ENCODE measurements around the gene HDAC4.

HDAC4 gene

DNA sequence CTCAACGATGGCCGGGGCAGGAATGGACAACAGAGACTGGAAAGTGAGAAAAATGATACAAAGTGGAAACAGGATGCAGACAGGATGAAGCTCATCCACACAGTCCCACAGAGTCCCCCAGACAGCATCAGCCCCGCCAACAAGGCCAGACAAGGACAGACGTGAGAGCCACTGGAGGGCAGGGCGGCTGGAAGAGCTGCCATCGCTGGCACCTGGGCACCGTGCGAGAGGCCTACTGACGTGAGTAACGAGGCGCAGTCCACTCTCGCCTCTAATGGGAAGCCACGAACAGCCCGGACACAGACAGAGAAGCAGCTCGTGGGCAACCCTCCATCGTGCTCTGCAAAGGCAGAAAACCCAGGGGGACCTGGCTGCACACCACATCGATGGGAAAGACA, 17.1 kb downstream of the HDAC4 start:
- DNase-seq (ENCODE audit: low spot score) = no peak

DNA sequence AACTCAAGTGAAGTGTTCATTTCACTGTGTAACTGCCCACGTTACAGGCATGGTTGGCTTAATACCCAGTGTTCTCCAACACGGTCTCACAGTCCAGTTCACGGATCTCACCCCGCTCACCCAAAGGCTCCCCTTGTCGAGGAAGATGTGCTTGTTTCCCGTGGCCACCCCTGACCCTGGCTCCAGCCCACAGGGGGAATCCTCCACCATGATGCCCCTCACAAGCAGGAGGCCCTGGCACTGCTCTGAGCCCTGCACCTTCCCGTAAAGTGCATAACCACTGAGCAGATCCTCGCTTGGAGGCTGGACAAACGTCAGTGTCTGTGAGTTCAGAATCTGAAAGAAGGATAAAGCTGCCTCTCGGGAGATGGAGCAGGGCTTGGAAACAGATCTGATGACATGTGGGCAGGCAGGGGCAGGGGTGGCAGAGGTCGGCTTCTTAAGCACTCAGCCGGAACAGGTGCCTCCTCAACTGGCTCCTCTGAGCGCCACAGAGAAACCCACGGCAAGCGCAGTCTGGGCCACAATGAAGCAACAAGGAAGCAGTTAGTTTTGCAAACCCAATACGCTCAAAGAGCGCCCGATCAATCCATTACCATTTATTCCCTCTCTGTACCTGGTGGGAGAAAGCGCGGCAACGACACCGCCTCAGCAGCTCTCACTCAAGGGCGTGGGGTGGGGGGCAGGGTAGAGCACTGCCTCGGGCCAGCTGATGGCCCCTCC, 17.6 kb downstream of the HDAC4 start:
- no peak for DNase-seq (ENCODE audit: low spot score)

DNA sequence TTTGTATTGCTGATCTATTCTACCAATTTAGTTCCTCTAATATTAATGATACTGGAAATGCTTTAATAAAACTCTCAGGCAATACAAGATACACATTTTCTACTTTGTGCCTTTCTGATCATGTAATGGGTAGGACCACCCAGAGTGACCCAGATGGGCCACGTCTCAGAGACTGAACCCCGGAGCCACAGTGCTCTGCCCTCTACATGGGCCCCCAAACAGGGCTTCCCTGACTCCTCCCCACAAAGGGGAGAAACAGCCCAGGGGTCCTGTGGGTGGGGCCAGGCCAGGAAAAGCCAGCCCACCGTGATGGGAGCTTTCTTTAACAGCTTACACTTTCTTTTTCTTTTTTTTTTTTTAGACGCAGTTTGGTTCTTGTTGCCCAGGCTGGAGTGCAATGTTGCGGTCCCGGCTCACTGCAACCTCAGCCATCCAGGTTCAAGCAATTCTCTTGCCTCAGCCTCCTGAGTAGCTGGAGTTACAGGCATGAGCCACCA, 18.4 kb downstream of the HDAC4 start:
- DNase-seq (ENCODE audit: low spot score) = no peak

DNA sequence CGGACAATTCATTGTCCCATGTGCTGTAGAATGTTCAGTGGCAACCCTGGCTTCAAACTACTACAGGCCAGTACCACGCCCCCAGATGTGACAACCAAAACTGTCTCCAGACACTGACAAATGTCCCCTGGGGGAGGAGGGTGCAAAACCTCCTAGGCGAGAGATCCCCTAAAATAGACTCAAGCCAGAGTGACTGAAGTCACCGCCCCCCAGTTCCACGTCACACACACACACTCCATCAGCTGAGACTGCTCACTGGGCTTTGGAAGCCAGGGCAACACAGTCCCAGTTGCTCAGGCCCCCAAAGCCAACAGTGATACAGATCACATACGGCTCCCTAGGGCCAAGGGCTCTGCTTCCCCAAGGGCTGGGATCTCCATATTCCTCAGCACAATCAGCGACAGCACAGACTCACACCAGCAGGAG, 19.1 kb downstream of the HDAC4 start:
- no peak for DNase-seq (ENCODE audit: low spot score)

DNA sequence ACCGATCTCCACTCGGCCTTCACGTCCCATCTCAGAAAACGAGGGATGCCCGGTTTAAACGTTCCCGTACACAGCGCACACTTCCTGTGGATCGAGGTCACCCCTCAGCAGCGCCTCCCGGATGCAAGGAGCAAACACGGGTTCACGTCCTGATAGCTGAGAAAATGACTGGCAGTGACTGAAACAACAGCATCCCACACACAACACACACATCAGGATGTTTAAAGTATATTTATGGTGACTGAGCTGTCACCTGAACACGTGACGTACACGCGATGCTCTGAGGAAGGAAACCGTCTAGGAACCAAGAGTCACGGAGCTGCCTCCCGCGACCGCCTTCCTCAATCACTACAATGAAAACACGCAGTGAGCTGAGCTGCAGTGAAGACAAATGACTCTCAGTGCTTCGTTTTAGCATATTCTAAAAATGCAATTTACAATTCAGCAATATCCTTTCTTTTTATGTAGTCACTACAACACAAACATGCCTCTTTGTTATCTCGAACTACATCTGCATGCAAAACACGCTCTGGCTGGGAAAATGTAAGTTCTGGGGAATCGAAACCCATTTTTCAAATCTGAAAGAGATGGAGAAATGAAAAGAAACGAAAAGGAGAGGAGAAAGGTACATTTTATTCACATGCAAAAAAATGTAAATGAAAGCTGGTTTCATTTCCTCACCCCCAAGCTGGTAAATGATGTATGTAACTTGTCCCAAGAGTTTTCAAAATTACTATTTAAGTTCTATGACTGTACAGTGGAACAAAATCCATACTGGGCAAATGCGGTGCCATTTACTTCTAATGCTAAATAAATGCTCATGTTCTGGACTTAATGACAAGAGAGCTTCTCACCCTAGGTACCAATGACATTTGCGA, 19.8 kb downstream of the HDAC4 start:
- no peak for DNase-seq (ENCODE audit: low spot score)

DNA sequence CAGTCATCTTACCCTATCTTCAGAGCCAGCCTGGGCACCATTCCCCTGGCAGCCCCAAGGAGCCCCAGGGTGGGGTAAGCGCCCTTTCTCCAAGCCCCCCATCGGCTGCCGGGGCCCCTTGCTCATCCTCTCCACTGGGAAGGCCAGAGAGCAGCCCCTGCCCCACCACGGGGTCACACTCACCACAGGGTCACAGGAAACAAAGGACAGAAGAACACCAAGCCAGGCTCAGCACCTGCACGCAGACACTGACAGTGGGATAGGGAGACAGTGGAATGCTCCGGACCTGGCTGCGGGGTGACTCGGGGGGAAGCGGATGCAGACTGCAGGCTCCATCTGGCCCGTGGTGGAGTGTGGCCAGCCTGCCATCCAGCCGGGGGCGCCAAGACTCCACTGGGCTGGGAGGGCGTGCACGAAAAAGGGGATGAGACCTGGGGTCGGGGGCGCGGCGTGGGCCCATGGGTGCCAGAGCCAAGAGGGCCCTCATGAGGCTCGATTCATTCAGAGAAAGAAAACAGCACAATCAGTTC, 21.1 kb downstream of the HDAC4 start:
- no peak for DNase-seq (ENCODE audit: low spot score)

DNA sequence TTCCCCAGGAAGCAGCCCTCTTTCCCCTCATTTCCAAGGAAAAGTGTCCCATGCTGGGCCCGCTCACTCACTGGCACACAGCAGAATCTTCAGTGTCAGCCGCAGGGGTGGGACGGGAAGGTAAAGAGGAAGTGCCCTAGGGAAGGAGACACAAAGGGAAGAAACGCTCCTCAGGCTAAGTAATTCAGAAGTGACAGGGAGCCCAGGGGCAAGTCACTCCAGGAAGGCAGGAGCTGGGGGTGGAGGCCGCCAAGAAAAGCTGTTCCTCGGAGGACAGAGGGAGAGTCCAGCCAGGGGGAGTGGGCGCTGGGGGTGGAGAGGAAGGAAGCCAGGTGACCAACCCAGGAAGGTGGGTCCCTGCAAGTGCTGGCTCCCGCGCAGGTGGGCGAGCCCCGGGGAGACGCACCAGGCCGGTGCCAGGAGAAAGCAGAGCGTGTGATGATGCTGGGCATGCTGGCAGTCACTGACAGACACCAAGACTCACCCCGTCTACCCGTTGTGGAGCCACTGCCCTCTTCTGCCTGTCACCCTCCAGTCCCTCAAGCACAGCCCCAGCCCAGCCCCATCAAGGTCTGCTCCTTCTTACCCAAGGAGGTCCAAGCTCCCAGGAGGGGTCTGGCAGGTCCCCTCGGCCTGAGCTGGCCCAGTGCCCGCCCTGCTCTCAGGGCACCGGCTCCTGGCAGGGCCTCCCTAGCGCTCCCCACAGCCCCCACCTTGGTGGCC, 21.7 kb downstream of the HDAC4 start:
- DNase-seq (ENCODE audit: low spot score) = no peak

DNA sequence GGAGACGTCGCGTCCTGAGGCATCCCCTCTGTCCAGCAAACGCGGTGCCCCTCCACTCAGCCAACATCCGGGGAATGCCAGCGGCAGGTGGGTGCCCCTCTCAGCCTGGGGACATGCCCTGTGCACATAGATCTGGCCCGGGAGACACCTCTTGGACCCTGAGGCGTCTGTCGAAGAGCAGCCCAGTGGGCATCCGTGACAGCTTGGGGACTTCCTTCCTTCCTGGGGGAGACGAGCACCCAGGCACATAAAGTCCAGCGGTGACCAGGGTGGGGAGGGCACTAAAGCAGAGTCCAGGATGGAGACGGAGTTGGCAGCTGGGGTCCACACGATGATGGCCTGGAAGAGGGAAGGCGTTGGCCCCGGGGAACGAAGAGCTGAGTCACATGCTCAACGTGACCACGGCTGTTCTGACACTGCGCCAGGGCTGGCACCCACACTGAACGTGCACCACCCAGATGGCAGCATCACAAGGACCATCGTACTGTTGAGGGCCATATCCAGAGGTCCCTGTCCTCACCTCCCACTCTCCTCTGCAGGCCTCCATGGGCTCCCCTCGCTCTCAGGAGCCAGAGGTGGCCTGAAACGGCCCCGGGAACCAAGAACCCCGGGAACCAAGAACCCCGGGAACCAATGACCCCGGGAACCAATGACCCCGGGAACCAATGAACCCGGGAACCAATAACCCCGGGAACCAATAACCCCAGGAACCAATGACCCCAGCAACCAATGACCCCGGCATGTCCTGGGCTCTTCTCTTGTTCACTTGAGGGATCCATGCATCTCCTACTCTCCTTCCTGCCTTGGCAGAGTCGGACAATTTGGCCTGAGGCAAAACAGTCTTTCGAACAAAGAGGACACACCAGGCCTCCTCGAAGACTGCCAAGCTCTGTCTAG, 22.6 kb downstream of the HDAC4 start:
- DNase-seq (ENCODE audit: low spot score) = no peak

DNA sequence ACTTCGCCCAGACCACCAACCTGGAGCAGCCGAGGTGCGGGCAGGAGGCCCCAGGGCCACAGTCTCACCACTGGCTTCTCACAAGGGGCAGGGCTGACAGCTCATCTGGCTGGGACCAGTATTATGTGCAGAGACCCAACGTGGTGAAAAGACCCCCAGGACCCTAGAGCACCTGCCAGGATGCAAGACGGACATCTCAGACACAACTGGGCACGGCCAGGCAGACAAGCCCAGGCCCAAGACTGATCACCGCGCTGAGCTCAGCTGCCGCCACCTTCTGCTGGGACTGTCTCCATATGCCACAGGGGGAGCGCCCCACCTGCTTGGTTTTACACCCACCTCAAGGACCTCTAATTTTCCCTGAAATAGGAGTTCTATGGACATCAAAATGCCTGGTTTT, 23.2 kb downstream of the HDAC4 start:
- DNase-seq (ENCODE audit: low spot score) = no peak

DNA sequence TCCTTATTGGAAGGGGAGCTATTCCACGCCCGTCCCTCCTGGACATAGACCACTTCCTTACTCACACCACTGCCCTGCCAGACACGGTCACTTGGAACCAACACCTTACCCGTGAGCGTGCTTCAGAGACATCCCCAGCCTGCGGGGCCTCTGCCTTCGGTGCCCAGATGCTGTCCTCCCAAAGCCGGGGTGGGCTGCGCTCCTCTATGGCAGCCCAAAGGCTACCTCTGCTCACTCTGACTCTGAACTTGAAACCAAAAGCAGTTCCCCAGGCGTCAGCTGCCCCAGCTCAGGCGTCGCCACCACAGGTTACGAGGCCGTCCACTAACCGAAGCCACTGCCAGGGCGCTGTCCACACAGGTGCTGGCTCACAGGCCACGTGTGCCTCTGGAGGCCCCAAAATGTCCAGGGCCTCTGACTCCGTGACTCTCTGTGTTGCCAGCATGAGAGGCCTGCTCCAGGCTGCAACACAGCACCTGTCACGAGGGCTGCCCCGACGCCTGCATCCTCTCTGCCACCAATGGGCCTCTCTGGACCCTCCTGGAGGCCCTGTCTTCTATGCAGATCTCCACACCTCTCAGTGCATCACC, 23.8 kb downstream of the HDAC4 start:
- DNase-seq (ENCODE audit: low spot score) = no peak

DNA sequence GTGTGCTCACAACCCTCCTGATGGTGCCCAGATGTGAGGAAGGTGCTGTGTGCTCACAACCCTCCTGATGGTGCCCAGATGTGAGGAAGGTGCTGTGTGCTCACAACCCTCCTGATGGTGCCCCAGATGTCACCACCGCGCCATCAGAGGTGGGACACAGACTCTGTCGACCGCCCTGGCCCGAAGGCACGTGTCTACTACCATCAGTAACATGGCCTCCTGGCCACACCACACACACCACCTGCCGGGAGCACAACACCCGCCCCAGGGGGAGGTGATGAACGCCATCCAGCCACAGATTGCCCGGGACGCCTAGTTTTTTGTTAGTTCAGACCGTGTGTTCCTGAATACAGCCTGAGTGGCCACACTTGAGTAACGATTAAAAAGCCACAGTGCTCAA, 24.5 kb downstream of the HDAC4 start:
- DNase-seq (ENCODE audit: low spot score) = no peak

DNA sequence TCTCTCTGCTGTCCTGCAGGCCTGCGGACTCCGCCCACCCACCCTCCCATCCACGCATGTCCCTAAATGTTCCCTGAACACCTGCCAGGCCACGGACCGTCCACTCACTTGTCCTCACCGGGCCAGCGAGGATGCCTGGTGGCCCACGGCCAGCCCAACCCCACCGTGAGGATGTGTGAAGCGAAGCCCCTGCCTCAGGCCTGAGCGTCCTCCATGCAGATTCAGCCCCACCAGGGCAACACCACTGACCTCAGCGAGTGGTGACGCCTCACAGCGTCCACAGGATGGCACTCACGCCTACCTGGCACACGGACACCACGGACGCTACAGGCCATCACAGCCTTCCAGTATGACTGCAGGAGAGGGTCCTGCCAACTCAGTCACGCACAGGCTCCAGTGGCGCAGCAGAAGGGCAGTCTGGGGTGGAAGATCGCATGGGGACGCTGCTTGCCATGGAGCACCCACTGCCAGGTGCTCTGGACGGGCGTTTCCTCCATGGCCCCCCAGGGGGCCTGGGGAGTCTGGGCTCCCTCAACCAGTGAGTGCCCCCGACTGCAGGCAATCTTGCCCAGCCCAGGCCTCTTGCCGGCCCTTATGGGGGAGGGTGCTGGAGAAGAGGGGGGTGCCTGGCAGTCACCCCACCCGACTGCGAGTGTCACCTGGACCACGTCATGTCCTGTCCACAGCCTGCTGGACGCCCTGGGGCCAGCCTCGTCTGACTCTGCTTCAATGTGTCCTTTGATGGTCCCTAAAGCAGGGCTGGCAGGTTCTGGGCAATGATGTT, 25.4 kb downstream of the HDAC4 start:
- DNase-seq (ENCODE audit: low spot score) = no peak

DNA sequence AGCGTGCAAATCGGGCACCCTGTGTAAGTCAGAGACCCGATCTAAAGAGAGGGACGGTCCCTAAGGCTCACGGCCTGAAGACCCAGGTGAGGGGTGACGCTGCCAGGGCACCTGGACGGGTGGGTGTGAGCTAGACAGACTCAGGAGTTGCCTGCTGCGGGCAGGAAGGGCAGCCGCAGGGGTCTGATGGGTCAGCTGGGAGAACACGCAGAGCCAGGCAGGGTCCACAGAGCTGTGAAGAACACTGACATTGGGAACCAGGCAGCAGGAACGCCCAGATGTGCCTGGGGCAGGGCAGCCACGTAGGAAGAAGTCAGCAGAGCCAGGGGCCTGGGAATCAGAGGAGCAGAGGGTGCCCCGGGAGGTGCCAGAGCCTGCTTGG, 25.9 kb downstream of the HDAC4 start:
- no peak for DNase-seq (ENCODE audit: low spot score)

DNA sequence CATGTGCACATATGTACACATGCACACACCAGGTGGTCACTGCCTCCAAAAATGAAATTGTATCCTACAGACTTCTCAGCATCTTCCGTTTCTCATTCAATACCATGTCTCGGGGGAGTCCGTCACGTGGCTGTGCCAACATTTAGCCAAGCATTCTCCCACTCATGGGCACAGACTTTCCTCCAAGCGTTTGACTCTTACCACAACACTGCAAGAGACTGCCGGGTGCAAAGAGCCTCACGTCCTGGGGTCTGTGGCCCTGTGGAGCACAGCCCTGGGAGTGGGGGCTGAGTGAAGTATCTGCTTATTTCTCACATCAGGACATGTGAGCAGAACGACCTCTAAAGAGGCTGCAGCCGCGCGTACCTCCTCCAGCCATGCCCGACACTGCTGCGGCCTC, 28.0 kb downstream of the HDAC4 start:
- no peak for DNase-seq (ENCODE audit: low spot score)

DNA sequence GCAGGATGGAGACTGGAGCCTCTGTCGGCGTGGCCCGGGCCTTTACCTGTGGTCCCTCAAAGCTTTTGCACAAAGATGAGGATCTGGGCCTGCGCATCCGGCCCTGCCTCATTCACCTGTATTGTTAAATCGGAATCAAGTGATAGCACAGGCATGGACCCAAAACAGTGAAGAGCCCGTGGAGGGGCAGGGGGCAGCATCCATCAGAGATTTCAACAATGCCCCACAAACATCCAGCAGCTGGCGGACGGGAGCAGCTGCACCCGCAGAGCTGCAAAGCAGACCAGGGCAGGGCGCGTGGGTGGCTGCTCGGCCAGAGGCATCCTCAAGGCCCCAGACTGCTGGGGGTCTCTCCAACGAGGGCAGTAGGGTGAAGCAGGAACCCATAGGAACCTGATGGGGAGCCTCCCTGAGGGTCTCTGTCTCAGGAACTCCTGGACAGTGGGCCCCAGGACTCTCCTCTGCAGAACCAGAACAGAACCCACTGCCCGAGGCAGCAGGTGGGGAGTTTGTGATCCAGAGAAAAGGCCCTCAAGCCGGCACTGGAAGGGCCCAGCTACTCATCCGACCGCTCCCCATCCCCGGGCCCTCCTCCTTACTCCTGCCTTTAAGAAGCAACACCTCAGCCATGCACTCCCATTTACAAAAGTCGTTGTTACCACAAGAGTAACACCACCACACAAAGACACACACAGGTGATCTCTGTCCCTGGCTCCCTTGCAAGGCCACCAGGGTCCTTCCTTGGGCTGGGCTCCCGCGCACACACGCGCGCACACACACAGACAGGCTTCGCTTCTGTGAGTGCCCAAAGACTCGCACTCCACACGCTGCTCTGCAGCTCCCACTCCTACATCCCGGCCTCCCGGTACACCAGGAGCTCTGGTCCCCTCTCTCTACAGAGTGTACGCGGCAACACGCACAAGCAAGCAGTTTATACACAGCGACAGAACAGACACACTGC, 28.8 kb downstream of the HDAC4 start:
- no peak for DNase-seq (ENCODE audit: low spot score)

DNA sequence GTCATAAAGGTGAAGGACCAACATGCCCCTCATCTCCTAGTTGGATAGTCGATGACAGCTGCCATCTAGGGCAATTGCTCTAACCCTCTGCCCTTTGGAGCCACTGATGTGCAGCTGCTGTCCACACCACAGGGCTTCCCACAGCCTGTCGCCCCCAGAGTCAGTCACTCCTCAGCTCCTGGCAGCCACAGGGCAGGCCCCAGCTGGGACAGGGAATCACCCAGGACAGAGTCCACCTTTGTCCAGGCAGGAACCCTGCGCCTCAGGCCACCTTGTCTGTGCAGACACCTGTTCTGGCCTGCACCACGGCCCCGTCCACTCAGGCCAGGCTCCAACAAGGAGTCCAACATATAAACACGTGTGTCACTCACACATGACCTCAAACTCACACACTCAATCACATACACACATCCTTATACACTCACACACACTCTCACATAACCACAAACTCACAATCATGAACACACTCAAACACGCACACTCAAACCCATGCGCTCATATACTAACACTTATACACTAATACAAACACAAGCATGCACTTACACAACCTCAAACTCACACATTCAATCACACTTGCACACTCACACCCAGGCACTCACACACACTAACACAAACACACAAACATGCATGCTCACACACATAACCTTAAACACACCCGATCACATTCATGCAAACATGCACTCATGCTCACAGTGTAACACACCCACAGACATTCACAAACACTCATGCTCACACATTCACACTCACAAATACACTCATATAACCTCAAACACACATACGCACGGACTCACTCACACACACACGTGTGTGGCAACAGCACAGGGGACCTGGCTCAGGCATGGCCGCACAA, 29.7 kb downstream of the HDAC4 start:
- DNase-seq (ENCODE audit: low spot score) = no peak

DNA sequence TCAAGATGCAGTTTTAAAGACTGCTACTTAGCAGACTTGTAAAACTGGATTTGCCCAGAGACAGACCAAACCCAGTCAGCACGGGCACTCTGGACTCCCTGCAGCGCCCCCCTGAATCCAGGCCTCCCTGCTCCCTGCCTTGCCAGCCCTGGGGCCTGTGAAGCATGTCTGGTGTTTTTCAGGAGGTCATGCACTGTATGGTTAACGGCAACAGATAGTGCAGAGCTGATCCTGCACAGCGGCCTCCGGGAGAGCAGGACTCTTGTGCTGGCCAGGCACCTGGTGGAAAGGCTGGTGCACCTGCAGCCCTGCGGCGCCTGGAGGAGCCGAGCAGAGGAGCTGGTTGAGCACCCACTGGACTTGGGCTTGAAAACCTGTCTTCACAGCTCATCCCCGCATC, 30.4 kb downstream of the HDAC4 start:
- no peak for DNase-seq (ENCODE audit: low spot score)

DNA sequence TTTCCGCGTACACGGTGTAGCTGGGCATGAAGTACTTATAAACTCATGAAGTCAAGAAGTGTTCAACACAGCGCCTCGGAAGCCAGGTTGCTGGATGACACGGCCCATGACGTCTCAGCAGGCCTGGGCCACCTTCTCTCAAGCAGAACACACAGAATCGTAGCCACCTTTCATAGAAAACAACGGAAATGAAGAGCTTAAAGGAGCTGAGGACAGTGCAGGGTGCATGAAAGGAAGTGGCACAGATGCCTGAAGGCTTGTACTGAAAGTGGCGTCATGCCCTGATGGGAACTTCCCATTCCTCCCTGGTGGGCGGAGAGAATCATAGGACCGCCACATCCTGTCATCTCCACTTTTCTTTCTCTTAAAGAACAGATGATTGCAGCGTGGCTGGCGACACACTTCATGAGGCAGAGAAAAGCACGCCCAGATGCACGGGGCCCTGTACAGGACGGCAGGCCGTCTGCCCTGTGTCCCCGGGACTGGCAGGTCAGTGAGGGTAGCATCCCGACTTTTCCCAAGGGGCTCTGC, 31.1 kb downstream of the HDAC4 start:
- DNase-seq (ENCODE audit: low spot score) = no peak
